ENCODE measurements around the gene SLC22A23.
"Not testable (repeated sequence)": the region's sequence is repeated elsewhere in the genome, so short reads cannot be mapped to it uniquely, and the experiment has no call there.

GRCh38 chr6:3378808-3379207 is 78.0 kb downstream of the SLC22A23 start:
- not testable (repeated sequence) for TF ChIP-seq CTCF (IDR thresholded peaks at IDR 0.05; ENCODE audit: low read length); EZH2phosphoT487 (IDR thresholded peaks at IDR 0.05; ENCODE audit: low read length); EZH2 (optimal IDR thresholded peaks at IDR 0.05; ENCODE audit: low read depth, low read length)

All from MM.1S (cell line).